SK-N-SH (cell line): ENCODE measurements around the gene OTUD4. TPM values are rescaled to one million over a fixed set of nuclear protein-coding genes. Genes with fewer than 3 reads are reported as not detected.

ENCODE experiments used
- CTCF ChIA-PET: fragments of 300-600, 350-600 bp; formaldehyde crosslinking; extraction: SDS; loops from one replicate; lab custom pipeline; 2021; lab: Yijun Ruan, JAX
- POLR2A ChIA-PET: fragments of 350-600 bp; sonication (Branson Sonifier 250); formaldehyde crosslinking; extraction: SDS; loops from one replicate; lab custom pipeline; 2020; ENCODE audit warnings: antibody characterized with exemption, inconsistent platforms; lab: Yijun Ruan, JAX
- DNase-seq: peaks from one replicate; pipeline ENCODE4 v3.0.0; 2012
- H2AFZ ChIP-seq: fragments of 200-600 bp; sonication (generic); 2 replicates; pipeline ENCODE4 v1.8.1; 2016; ENCODE audit warnings: antibody characterized with exemption, mild to moderate bottlenecking, low read depth
- H3F3A ChIP-seq: fragments of 200-600 bp; sonication (generic); replicated peaks from 2 replicates; pipeline ENCODE3; 2016; ENCODE audit warnings: antibody characterized with exemption, mild to moderate bottlenecking; ENCODE audit not compliant: insufficient read depth
- H3K27ac ChIP-seq, 2 experiments: fragments of 200-500 bp in 1 of 2; fragments of 200-600 bp in 1 of 2; sonication (Bioruptor generic) in 1 of 2; sonication (generic), shearing (Covaris generic) in 1 of 2; 2 replicates each; pipeline versions ENCODE4 v1.5.1 to v1.6.1; 2014 to 2016; ENCODE audit warnings: low read depth in 2 of 2, inconsistent platforms in 1 of 2, low read length in 1 of 2, mild to moderate bottlenecking in 1 of 2, mixed read lengths in 1 of 2
- H3K27me3 ChIP-seq: fragments of 200-600 bp; sonication (generic), shearing (Covaris generic); 2 replicates; pipeline ENCODE4 v1.6.1; 2016; ENCODE audit warnings: mixed run types; ENCODE audit not compliant: insufficient read depth
- H3K36me3 ChIP-seq, 2 experiments: fragments of 200-500 bp in 1 of 2; fragments of 200-600 bp in 1 of 2; sonication (Bioruptor generic) in 1 of 2; sonication (generic) in 1 of 2; replicated peaks in 1 of 2; 2 replicates each; pipeline versions ENCODE3 to v1.5.1; 2014 to 2016; ENCODE audit warnings: low read length in 1 of 2, mild to moderate bottlenecking in 1 of 2; ENCODE audit not compliant: insufficient read depth in 2 of 2, control insufficient read depth in 1 of 2
- H3K4me1 ChIP-seq, 2 experiments: fragments of 200-500 bp in 1 of 2; fragments of 200-600 bp in 1 of 2; sonication (Bioruptor generic) in 1 of 2; sonication (generic), shearing (Covaris generic) in 1 of 2; 2 replicates each; pipeline versions ENCODE4 v1.5.1 to v1.6.1; 2014 to 2016; ENCODE audit warnings: low read depth in 1 of 2, low read length in 1 of 2, mixed run types in 1 of 2; ENCODE audit not compliant: insufficient read depth in 2 of 2, control insufficient read depth in 1 of 2
- H3K4me2 ChIP-seq: fragments of 200-600 bp; sonication (generic), shearing (Covaris generic); 2 replicates; pipeline ENCODE4 v1.6.1; 2017; ENCODE audit warnings: mixed run types
- H3K4me3 ChIP-seq, 2 experiments: fragments of 200-500 bp in 1 of 2; fragments of 200-600 bp in 1 of 2; sonication (Bioruptor generic) in 1 of 2; sonication (generic), shearing (Covaris generic) in 1 of 2; 2 replicates each; pipeline versions ENCODE4 v1.5.1 to v1.8.1; 2014 to 2016; ENCODE audit warnings: low read depth in 2 of 2, inconsistent platforms in 1 of 2, low read length in 1 of 2, mild to moderate bottlenecking in 1 of 2, mixed read lengths in 1 of 2, moderate library complexity in 1 of 2
- H3K79me2 ChIP-seq: fragments of 200-600 bp; sonication (generic); 2 replicates; pipeline ENCODE4 v1.8.1; 2017; ENCODE audit warnings: mild to moderate bottlenecking; ENCODE audit not compliant: insufficient read depth
- H3K9ac ChIP-seq: fragments of 200-600 bp; sonication (generic); 2 replicates; pipeline ENCODE4 v1.6.1; 2017; ENCODE audit warnings: mixed run types
- H3K9me2 ChIP-seq: fragments of 200-600 bp; sonication (generic); 2 replicates; pipeline ENCODE4 v1.6.1; 2017; ENCODE audit warnings: mixed run types
- H3K9me3 ChIP-seq: fragments of 200-600 bp; sonication (generic); 2 replicates; pipeline ENCODE4 v1.6.1; 2017; ENCODE audit warnings: mixed run types, mild to moderate bottlenecking, moderate library complexity
- H4K20me1 ChIP-seq: fragments of 200-600 bp; sonication (generic); 2 replicates; pipeline ENCODE4 v1.6.1; 2017; ENCODE audit warnings: mild to moderate bottlenecking, mixed run types; ENCODE audit not compliant: insufficient read depth
- CHD2 ChIP-seq: fragments of 150-350 bp; IDR thresholded peaks from 2 replicates; pipeline ENCODE4 v1.6.1; 2018; ENCODE audit warnings: low read length; ENCODE audit not compliant: partially characterized antibody
- CTCF ChIP-seq: fragments of 200-600 bp; sonication (generic); IDR thresholded peaks from 2 replicates; pipeline ENCODE4 v1.6.1; 2017; ENCODE audit warnings: antibody characterized with exemption, mild to moderate bottlenecking, moderate library complexity
- ELF1 ChIP-seq: IDR thresholded peaks from 2 replicates; pipeline ENCODE4 v1.4.0; 2012
- EP300 ChIP-seq, 2 experiments: IDR thresholded peaks; 2 replicates each; pipeline versions ENCODE4 v1.4.0 to v1.6.1; 2012; ENCODE audit warnings: borderline replicate concordance in 1 of 2, low read depth in 1 of 2, low read length in 1 of 2
- EZH2phosphoT487 ChIP-seq: fragments of 200-600 bp; sonication (generic); IDR thresholded peaks from 2 replicates; pipeline ENCODE4 v1.6.1; 2017; ENCODE audit warnings: low read depth, mixed run types, mild to moderate bottlenecking, antibody characterized with exemption, moderate library complexity, borderline replicate concordance
- GABPA ChIP-seq: IDR thresholded peaks from 2 replicates; pipeline ENCODE4 v1.4.0; 2012; ENCODE audit warnings: low read depth, mild to moderate bottlenecking
- GATA2 ChIP-seq: sonication (generic); formaldehyde crosslinking; IDR thresholded peaks from 2 replicates; pipeline ENCODE4 v1.5.0; 2020; ENCODE audit warnings: mild to moderate bottlenecking, missing genetic modification reagents
- IRF3 ChIP-seq: fragments of 150-350 bp; IDR thresholded peaks from 2 replicates; pipeline ENCODE4 v1.6.1; 2016; ENCODE audit warnings: mild to moderate bottlenecking, low read depth, low read length
- MAX ChIP-seq: IDR thresholded peaks from 2 replicates; pipeline ENCODE4 v1.4.0; 2012; ENCODE audit warnings: low read depth
- MEF2A ChIP-seq: IDR thresholded peaks from 2 replicates; pipeline ENCODE4 v1.4.0; 2012; ENCODE audit warnings: low read depth, borderline replicate concordance
- NFIC ChIP-seq: IDR thresholded peaks from 2 replicates; pipeline ENCODE4 v1.4.0; 2012; ENCODE audit warnings: borderline replicate concordance
- NRF1 ChIP-seq: IDR thresholded peaks from 2 replicates; pipeline ENCODE4 v1.6.1; 2012; ENCODE audit warnings: low read depth, mild to moderate bottlenecking, low read length
- RAD21 ChIP-seq: IDR thresholded peaks from 2 replicates; pipeline ENCODE4 v1.6.1; 2012; ENCODE audit warnings: mild to moderate bottlenecking, low read length
- RFX5 ChIP-seq: IDR thresholded peaks from 2 replicates; pipeline ENCODE4 v1.6.1; 2012; ENCODE audit warnings: mild to moderate bottlenecking, improper control_type of control experiment, low read length
- SIN3A ChIP-seq: IDR thresholded peaks from 2 replicates; pipeline ENCODE4 v1.6.1; 2012; ENCODE audit warnings: low read depth, mild to moderate bottlenecking, low read length, moderate library complexity, borderline replicate concordance
- TAF1 ChIP-seq: IDR thresholded peaks from 2 replicates; pipeline ENCODE4 v1.6.1; 2012; ENCODE audit warnings: low read depth, mild to moderate bottlenecking, low read length, moderate library complexity, borderline replicate concordance
- TCF12 ChIP-seq: IDR thresholded peaks from 2 replicates; pipeline ENCODE4 v1.4.0; 2012
- USF1 ChIP-seq: IDR thresholded peaks from 2 replicates; pipeline ENCODE4 v1.4.0; 2012; ENCODE audit warnings: low read depth, borderline replicate concordance
- YY1 ChIP-seq: IDR thresholded peaks from 2 replicates; pipeline ENCODE4 v1.4.0; 2012; ENCODE audit warnings: low read depth, mild to moderate bottlenecking
- ZBTB33 ChIP-seq: IDR thresholded peaks from 2 replicates; pipeline ENCODE4 v1.4.0; 2012; ENCODE audit warnings: low read depth, borderline replicate concordance
- WGBS: methylation state at CpG from one replicate; pipeline ENCODE4 v1.1.6; 2017; ENCODE audit warnings: low lambda C conversion rate; 5-methylcytosine and 5-hydroxymethylcytosine counted together
- polyA plus RNA-seq, 3 experiments: library from polyadenylated mRNA; depleted of rRNA; stranded (reverse); fragments of >200 nt; gene quantifications; 2 replicates each; pipeline ENCODE4 v1.2.3, GENCODE V29; 2012

The OTUD4 gene
- polyA plus RNA-seq, 1 of the 3 experiments (the other 2 are of a cell fraction) = 8.5 TPM

- no peaks in the 10 kb centered on the region for H3K9me2 ChIP-seq
- no peaks in the 10 kb centered on the region for H3K9me3 ChIP-seq
- no peaks in the 10 kb centered on the region for H3F3A ChIP-seq
- no peak overlapping the region for H3K4me3 ChIP-seq
- WGBS = 95% methylated on average over 2 of the region's 2 CpGs
- H3K36me3 ChIP-seq = peaks cover 46 to 74% of the 10 kb centered on the region in 2 experiments
- POLR2A ChIA-PET = no interaction called here
- TF ChIP-seq NFIC (no peak), EP300 (IDR thresholded peaks at IDR 0.05; ENCODE audit: borderline replicate concordance in 1 of 2, low read depth in 1 of 2, low read length in 1 of 2) (no peak), NRF1 (no peak), MEF2A (no peak), GATA2 (no peak), TCF12 (no peak), CHD2 (no peak), GABPA (no peak), RAD21 (no peak), CTCF (no peak), YY1 (no peak), ELF1 (no peak), EZH2phosphoT487 (no peak), MAX (no peak)
- TF ChIP-seq, all 33 proteins: peak for 0
- no peaks in the 10 kb centered on the region; a peak in 1 of 4 replicates for H3K4me1 ChIP-seq
- no peaks in the 10 kb centered on the region for H4K20me1 ChIP-seq
- no peak overlapping the region for H3K4me2 ChIP-seq
- no peak overlapping the region for H2AFZ ChIP-seq
- H3K27me3 ChIP-seq = no peaks in the 10 kb centered on the region
- CTCF ChIA-PET = interaction anchor here (1.1 kb wide), 1 partner anchor 15 kb away, joined by 3 read pairs; no protein-coding TSS in a partner anchor
- H3K79me2 ChIP-seq = peaks cover 54% of the 10 kb centered on the region
- H3K27ac ChIP-seq = no peak overlapping the region
- DNase-seq = no peak
- no peak overlapping the region for H3K9ac ChIP-seq
These were observed 12.5 kb downstream of the OTUD4 start for GRCh38 chr4:145167887-145168286.

- Histone ChIP-seq H3K4me1 (no peaks in the 10 kb centered on the region), H3K79me2 (peaks cover 34% of the 10 kb centered on the region), H3K9ac (no peak overlapping the region), H3K9me2 (no peaks in the 10 kb centered on the region), H2AFZ (no peak overlapping the region), H4K20me1 (no peaks in the 10 kb centered on the region), H3K27me3 (no peaks in the 10 kb centered on the region), H3K27ac (no peak overlapping the region), H3K36me3 (peaks cover 36 to 55% of the 10 kb centered on the region in 2 experiments), H3K9me3 (no peaks in the 10 kb centered on the region), H3K4me3 (no peak overlapping the region)
- DNase-seq = no peak
- CTCF ChIA-PET = no interaction called here
- 44% methylated on average over 2 of the region's 2 CpGs for WGBS
- TF ChIP-seq ZBTB33 (no peak), TCF12 (no peak), CHD2 (no peak), IRF3 (no peak), USF1 (no peak), NRF1 (no peak), MAX (no peak), SIN3A (no peak), RFX5 (no peak), TAF1 (no peak)
- TF ChIP-seq, all 33 proteins: peak for 0
- H3K4me2 ChIP-seq = no peak overlapping the region
- POLR2A ChIA-PET = no interaction called here
- no peaks in the 10 kb centered on the region for H3F3A ChIP-seq
These were observed 18.8 kb downstream of the OTUD4 start for GRCh38 chr4:145161549-145161948.
